Activated CD4-positive, CD25-positive, alpha-beta regulatory T cell treated with anti-CD3 and anti-CD28 coated beads, Interleukin-2, amount 50 U/mL, for 72 hours (primary cell): Measurements from ENCODE around the gene AFAP1.
A peak's percentile ranks its signal among the peaks of the same experiment; 100 is the strongest.

Experiments
- DNase-seq: peaks from one replicate; pipeline ENCODE4 v3.0.0; 2021

Gene AFAP1

DNA sequence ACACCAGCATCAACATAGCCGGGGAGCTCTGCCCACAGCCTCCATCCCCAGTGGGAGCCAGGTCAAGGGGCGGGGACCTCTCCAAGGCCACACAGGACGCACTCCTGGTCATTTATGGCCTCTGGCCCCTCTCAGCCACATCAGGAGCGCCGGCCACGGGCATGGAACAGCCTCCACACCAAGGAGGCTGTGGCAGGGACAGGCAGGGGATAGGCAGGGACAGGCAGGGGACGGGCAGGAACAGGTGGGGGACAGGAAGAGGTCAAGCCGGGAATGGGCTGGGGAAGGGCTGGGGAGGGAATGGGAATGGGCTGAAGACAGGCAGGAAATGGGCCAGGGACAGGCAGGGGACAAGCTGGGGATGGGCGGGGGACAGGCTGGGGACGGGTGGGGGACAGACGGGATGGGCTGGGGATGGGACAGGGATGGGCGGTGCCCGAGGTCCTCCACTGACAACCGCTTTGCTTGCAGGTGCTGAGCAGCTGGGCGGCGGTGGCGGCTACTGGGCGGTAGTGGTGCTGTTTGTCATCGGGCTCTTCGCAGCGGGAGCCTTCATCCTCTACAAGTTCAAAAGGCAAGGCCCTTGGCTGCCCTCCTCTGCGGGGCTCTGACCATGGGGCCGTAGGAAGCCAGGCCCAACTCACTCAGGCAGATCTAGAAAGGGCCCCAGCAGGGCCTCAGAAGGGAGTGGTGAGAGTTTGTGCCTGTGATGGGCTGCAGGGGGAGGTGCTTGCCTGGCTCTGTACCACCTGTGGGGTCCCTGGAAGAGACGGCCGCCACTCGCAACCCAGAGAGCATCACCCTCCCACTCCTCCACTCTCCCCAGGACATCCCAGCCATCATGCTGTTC lies 205.6 kb downstream of the AFAP1 start:
- DNase-seq: no peak

- no peak for DNase-seq
Observed at GRCh38 chr4:7733201-7733600, 206.5 kb downstream of the AFAP1 start.

DNA sequence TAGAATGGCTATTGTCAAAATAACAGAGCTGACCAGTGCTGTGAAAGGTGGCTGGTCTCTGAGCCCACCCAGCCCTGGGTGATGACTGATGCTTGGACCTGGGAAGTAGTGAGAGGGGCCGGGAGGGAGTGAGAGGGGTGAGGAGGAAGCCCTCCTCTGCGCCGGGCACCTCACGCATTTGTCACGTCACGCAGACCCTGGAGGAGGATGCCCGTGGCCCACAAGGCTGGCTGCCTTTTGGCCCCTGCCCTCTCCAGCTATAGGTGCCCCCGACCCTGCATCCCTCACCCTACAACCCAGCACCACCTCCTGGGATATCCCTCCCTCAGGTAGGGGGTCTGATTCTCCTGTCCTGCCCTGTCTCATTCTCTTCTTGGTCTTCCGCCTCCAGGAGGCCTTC lies 207.4 kb downstream of the AFAP1 start:
- no peak for DNase-seq

- DNase-seq: no peak
Observed at GRCh38 chr4:7731437-7731836, 208.2 kb downstream of the AFAP1 start.

DNA sequence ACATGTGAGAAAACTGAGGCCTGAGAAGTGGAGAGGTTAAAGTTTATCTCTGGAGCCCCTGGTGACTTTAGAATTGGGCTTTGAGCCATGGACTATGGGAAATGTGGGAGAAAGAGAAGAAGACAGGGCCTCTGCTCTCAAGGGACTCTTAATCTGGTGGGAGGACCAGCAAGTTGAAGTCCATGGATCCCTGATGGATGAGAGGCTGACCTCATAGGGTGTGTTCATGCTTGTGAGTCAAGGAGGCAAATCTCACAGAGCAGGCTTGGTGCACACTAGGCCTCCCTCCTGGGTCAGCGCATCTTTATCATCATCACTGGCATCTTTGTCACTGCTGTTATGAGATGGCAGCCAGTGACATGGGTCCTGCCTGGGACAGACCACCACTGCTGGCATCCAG lies 211.9 kb downstream of the AFAP1 start:
- DNase-seq: no peak

- DNase-seq: no peak
Observed at GRCh38 chr4:7726665-7727413, 212.8 kb downstream of the AFAP1 start.

GRCh38 chr4:7725951-7726350 lies 213.7 kb downstream of the AFAP1 start:
- DNase-seq: no peak

GRCh38 chr4:7723625-7724024 lies 216.0 kb downstream of the AFAP1 start:
- no peak for DNase-seq

- no peak for DNase-seq
Observed at GRCh38 chr4:7722766-7723387, 216.8 kb downstream of the AFAP1 start.

DNA sequence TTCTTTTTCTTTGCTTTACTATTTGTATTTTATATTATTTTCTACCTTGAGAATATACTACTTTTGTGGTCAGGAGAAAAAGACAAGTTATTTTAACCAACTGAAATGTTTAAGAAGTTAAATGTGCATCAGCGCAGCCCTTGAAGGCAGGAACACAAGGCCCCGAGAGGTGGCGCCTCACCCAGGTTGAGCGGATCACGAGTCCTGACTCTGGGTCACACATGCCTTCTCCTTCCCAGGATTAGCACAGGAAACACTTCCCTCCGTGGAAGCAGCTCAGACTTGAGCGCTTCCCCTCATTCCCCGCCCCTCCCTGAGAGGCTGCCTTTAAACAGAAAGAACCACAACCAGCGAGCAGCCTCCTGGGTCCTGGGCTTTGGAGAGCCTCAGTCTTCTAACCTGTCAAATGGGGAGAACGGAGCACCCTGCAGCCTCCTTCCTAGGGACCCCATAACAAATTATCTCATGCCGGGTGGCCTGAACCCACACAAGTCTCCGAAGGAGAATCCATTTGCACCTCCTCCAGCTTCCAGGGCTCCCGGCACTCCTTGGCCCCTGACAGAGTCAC lies 217.6 kb downstream of the AFAP1 start:
- DNase-seq: no peak

DNA sequence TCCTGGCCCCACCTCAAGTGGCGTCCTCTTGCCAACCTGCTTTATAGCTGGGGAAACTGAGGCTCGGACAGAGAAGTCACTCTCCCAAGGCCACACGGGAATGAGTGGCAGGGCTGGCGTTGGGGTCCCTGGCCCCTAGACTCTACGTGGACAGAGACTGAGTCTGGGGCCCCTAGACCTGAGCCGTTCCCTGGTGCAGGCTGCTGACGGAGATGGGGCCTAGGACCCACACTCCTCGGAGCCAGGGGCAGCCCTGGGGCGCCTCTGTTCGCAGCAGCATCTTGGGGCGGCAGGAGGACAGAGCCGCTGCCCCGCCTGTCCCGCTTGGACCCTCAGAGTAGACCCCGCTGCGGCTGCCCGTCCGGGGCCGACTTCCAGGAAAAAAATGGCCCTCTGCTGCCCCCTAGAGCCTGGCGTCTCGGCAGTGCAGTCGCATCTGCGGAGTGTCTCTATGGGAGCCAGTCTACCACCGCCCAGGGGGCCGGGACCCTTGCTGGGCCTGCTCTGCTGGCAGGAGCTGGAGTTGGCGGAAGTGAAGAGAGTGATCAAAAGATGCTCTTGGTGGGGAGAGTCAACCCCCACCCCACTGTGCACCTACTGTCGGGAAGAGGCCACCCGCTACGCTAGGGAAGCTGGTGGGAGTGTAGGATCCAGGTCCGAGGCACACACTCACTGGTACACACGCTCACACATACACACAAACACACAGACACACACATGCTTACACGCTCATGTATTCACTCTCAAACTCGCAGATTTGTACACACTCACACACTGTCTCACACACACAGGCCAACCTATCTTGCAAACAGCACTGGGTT lies 220.1 kb downstream of the AFAP1 start:
- peak; percentile 63 for DNase-seq

- DNase-seq: no peak
Observed at GRCh38 chr4:7717946-7718490, 221.6 kb downstream of the AFAP1 start.

DNA sequence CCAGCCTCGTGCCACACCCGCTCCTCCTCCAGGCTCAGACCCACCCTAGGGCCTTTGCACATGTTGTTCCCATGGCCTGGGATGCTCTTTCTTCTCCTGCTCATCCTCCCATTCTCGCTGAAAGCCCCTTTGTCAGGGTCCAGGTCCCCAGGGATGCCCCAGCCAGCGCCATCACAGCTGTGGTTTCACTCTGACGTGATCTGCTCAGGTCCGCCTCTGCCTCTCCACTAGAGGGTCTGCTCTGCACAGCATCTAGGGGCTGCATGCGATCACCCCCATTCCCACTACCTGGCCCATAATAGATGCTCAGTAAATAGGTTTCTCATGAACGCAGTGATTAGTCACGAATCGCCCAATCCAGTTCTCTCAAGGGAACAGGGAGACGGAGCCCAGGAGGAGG lies 222.5 kb downstream of the AFAP1 start:
- DNase-seq: no peak

GRCh38 chr4:7716010-7716721 lies 223.5 kb downstream of the AFAP1 start:
- DNase-seq: no peak

GRCh38 chr4:7715271-7716009 lies 224.2 kb downstream of the AFAP1 start:
- no peak for DNase-seq

DNA sequence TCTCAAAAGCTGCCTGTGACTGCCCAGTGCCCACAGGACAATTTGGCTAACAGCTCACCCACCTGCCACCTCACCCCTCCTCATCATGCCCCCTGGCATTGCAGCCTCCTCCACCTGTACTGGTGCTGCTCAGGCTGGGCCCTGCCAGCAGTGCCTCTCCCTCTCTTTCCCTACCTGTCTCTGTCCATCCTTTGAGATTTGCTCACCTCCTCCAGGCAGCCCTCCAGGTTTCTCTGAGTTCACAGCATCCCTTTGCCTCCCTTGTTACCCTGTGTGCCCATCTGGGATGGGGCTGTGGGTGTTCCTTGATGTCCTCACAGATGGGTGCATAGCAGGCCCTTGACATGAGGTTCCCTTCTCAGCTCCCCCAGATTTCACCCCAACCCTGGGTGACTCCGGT lies 224.9 kb downstream of the AFAP1 start:
- DNase-seq: no peak

DNA sequence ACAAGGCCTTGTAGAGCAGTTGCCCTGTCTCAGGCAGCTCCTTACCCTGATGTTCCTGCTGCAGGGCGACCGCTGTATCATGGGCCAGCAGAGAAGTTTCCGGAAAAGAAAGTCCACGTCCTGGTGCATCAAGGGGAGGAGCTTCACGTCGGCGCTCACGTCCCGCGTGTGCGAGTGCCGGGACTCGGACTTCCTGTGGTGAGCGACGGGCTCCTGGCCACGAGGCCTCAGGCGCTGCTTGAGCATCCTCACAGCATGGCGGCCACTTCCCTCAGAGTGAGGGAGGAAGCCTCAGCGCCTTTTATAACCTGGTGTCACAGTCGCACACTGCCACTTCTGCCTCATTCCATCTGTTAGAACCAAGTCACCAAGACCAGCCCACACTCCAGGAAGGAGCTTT lies 225.5 kb downstream of the AFAP1 start:
- no peak for DNase-seq

DNA sequence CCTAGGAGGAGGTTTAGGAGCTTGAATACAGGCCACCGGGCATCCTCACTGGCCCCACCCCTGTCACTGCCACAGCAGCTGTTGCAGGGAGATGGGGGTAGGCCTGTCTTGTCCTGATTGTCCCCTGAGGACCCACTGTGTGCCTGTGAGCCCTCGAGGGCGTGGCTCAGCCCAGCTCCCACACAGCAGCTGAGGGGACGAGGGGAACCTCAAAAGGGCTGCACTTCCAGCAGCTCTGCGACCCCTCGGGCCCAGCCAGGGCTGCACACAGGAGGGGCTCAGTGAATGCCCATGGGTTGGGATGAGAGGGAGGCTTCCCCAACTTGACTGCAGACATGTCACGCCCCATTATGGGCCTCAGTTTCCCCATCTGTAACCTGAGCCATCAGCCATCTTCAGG lies 225.9 kb downstream of the AFAP1 start:
- no peak for DNase-seq

DNA sequence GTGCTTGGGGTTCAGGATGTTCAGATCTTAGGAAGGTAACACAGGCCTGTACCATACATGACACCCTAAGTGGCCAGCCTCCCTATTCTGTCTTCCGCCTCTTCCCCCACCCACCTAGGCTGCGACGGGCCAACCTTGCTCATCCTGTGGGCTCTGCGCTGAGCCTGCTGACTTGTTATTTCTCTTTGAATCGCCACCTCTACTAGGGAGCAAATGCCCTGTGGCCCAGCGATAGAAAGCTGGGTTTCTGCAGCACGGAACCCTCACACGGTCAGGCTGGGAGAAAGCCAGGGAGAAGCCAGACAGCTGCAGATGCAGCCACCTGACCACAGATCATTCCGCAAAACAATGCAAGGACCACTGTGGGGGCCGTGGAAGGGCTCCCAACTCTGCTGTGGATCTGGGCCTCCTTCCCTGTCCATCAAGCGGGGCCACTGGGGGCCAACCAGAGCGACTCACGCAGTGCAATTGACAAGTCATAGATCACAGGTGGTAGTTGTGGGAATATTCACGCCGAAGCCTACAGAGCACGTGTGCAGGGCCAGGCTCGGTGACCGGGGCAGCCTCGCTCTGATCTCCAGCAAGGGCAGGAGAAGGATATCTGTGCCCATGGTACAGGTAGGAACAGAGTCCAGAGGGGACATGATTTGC lies 227.5 kb downstream of the AFAP1 start:
- no peak for DNase-seq

DNA sequence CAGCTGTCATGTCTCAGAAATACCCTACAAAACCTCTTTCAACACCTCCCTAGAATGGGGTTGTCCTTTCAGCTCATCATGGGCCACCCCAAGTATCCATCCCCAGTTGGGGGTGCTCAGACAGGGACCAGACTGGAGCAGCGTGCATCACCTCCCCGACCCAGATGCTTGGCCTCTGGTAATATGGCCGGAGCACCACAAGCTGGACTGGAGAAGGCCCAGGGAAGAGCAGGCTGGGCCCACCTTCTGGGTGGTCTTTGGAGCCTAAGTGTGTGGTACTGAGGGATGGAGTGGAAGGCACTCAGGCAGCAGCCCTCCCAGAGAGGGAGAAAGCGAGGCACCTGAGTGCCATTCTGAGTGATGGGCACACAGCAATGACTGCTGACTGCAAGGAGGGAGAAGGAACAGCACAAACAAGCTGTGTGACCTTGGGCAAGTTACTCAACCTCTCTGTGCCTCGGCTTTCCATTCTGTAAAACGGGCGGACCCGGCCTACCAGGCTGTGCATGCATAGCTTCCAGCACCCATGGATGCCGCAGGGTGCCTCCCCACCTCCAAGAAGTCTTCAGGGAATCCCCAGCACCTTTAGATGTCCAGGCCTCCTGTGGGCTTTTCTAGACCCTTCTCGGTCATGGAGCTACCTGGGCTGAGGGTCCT lies 228.2 kb downstream of the AFAP1 start:
- DNase-seq: no peak
